GM13977 (cell line): ENCODE measurements around the gene TSKU.

ENCODE experiments used
- DNase-seq: peaks from one replicate; pipeline ENCODE4 v3.0.0; 2012; ENCODE audit warnings: low spot score
- CTCF ChIP-seq: IDR thresholded peaks from 2 replicates; pipeline ENCODE4 v1.5.1; 2012; ENCODE audit warnings: mild to moderate bottlenecking, control low read depth; ENCODE audit not compliant: insufficient read depth; ENCODE audit errors: extremely low read depth, missing control alignments
- in situ Hi-C: fragments of 300-500 bp; cut with MboI; formaldehyde crosslinking; loops from one replicate; pipeline ENCODE4 v1.12.0; 2022; ENCODE audit warnings: low sequenced_read_pairs, low pct_unique_long_range_greater_than_20kb, mixed read lengths, inconsistent platforms; ENCODE audit not compliant: unreplicated experiment

Gene TSKU

GRCh38 chr11:76759517-76759916 is 23.6 kb upstream of the TSKU start:
- no peak for TF ChIP-seq CTCF
- in situ Hi-C loops: no loop called here
- DNase-seq: no peak

GRCh38 chr11:76760236-76760635 is 22.9 kb upstream of the TSKU start:
- no peak for DNase-seq
- no peak for TF ChIP-seq CTCF
- in situ Hi-C loops: no loop called here

GRCh38 chr11:76761718-76762355 is 21.3 kb upstream of the TSKU start:
- TF ChIP-seq CTCF: no peak
- DNase-seq: no peak
- in situ Hi-C loops: no loop called here

- DNase-seq: no peak
- in situ Hi-C loops: no loop called here
- no peak for TF ChIP-seq CTCF
Observed at GRCh38 chr11:76762356-76762752, 20.8 kb upstream of the TSKU start.

- no peak for TF ChIP-seq CTCF
- DNase-seq: no peak
- in situ Hi-C loops: no loop called here
Observed at GRCh38 chr11:76762867-76763572, 20.1 kb upstream of the TSKU start.

GRCh38 chr11:76763573-76764346 is 19.4 kb upstream of the TSKU start:
- TF ChIP-seq CTCF: no peak
- DNase-seq: no peak
- in situ Hi-C loops: no loop called here
